DMS53 (cell line): ENCODE measurements around the gene GHRHR.

Source experiments
- DNase-seq: peaks from one replicate; lab custom pipeline; 2025; lab: John Stamatoyannopoulos, UW

GHRHR gene

GRCh38 chr7:31004393-31004792, 40.6 kb downstream of the GHRHR start:
- no peak for DNase-seq

DNA sequence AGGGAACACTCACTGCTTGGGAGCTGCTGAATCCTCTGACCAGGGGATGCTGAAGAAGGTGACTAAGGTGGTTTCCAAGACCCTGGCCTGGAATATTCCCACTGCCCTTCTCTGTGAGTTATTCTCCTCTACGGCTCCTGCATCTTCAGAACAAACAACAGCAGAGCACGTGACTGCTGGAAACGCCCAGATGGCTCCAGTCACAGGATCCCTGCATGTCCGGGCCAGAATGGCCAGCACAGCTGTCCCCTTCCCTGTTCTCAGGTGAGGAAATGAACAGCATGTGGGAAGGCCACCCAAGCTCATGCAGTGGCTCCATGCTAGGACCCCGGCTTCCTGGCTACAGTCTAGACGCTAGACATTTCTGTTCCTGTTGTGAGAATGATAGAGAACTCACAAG, 43.1 kb downstream of the GHRHR start:
- DNase-seq = peak; percentile 41

DNA sequence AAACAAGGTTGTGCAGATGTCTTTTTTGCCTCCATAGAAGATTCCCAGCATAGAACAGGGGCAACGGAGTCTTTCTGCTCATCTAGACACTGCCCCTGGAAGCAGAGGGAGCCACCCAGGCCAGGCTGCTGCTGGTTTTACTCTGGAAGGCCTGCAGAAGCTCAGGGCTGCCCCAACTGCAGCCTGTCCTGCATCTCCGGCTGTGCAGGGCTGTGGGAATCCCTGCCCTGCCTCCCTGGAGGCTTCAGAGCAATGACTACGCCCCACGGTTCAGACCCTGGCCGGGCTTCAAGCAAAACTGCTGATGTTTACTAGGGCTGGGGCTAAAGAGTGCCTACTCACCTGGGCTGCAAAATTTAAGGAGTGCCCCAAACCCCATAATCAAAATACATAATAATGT, 43.9 kb downstream of the GHRHR start:
- no peak for DNase-seq

DNA sequence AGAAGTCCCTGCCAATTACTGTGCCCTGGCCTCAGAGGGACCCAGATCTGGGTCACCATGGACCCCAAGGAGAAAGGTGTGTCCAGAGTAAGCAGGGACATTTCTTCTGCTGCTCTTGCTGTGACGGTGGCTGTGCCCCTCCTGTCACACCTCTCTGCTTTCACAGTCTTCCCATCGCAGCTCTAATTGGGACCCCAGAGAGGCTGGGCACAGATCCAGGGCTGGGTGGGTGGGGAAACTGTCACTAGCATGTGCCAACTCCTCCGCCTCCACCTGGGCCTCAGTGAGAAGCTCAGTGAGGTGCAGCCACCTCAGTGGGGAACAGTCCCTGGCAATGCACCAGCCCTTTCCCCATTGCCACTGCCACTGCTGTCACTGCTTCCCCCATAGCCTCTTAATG, 51.1 kb downstream of the GHRHR start:
- DNase-seq = no peak

DNA sequence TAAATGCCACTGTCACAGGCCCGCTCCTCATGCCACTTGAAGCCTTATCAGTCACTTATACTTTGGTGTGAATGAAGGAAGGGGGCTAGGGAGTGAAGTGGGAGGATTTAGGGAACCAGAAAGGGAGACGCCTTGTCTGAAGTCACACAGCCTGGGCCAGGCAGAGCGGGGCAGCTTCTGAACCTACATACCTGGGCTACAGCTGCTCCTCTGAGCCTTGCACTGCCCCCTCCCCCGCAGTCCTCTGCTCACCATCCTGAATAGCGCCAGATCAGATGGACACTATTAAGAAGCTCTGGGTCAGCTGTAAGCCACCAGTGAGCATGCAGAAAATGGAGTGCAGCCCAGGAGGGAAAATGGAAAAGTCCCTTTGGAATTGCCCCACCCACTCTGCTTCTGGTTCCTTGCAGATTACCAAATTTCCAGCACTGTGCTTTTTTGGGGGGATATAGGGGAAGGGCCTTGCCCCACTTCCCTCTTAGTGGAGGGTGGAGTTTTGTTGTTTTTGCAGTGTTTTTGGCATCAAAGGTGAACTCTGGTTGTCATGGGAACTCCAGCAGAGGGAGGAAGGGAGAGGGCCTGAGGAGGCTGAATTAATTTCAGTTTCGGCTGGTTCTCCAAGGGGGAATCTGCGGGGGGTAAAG, 53.4 kb downstream of the GHRHR start:
- DNase-seq = no peak

GRCh38 chr7:31017721-31018120, 54.0 kb downstream of the GHRHR start:
- no peak for DNase-seq

DNA sequence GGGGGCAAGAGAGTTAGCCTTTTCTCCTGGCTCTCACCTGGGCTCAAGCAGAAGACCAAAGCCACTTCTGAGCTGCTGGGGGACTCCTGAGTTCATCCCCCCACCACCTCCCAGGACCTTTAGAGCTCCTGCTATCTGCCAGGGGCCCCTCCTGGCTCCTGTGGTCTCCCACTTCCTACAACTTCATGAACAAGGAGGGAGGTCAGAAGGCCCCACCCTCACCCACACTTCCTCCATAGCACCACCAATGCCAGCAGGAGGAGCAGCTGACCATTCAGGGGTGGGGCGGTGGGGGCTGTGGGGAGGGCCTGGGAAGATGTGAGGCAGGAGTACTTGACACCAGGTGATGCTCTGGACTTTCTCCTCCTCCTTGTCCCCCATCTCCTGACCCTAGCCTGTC, 55.8 kb downstream of the GHRHR start:
- DNase-seq = no peak

GRCh38 chr7:31020161-31020560, 56.4 kb downstream of the GHRHR start:
- DNase-seq = no peak

GRCh38 chr7:31020652-31021051, 56.9 kb downstream of the GHRHR start:
- no peak for DNase-seq

- DNase-seq = no peak
Measured at GRCh38 chr7:31022117-31022516, 58.4 kb downstream of the GHRHR start.

DNA sequence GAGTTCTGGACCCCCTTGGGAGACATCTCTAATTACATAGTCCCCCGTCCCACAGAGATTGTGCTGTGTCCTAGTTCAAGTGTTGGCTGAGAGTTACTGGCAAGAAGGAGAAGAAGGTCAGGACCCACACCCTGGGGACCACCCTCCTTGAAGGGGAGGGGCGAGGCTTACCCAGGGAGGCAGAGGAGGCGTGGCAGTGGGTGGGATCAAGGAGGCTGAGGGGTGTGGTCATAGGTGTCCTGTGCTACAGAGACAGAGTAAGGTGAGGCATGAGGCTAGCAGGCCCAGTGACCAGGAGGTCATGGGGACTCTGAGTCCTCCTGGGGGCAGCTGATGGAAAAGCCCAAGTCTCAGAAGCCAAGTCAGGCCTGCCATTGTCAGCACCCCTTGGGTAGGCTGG, 59.0 kb downstream of the GHRHR start:
- no peak for DNase-seq

GRCh38 chr7:31023877-31024276, 60.1 kb downstream of the GHRHR start:
- DNase-seq = no peak

DNA sequence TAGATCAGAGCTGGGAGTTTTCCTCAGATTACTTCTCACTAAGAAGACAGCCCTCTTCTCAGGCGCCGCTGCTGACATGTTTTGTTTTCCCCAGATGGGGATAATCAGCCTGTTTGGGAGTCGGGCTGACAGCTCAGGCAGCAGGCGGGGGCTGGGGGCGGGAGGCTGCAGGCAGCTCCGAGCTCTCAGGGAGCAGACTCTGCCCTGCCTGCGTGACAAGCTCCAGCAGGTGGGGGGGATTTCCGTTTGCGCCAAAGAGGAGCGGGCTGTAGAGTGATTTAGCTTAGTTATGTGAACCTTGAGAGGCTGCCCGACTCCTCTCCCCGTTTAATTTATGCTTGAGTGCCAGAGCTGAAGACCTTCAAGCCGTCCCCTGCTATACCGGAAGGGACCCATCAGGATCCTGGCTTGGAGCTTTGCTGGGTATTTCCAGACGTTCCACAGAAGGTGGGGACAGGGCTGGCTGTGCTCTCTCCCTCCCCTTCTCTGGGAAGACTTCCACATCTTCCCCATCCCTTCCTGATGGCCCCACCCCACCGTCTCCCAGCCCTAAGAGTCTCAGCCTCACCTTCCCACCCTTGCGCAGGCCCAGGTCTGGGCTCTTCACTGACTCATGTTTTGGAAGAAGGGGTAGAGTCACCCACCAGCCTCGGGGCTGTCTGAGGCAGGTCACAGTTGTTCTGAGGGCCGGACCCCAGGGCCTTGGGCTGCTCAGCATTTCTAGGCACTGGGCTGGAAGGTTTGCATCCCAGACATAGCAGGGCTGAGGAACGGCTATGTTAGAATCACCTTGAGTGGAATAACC, 63.6 kb downstream of the GHRHR start:
- DNase-seq = peak; percentile 33

DNA sequence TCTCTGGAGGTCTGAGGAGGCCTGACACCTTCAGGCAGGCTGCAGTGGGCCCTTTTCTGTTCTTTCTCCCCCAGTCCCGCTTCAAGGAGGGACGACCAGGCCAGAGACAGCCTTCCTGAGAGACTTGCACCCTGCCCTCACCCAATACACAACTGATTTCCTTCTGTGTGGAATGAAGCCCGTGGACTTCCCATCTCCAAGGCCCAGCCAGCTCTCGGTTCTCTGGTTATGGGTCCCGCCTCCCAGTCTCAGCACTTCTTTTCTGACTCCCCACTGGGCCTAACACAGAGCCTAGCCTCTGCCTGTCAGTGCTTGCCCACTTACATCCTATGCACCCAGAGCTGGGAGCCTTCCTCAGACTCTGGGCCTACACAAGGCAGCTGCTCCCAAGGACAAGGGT, 64.3 kb downstream of the GHRHR start:
- DNase-seq = no peak

DNA sequence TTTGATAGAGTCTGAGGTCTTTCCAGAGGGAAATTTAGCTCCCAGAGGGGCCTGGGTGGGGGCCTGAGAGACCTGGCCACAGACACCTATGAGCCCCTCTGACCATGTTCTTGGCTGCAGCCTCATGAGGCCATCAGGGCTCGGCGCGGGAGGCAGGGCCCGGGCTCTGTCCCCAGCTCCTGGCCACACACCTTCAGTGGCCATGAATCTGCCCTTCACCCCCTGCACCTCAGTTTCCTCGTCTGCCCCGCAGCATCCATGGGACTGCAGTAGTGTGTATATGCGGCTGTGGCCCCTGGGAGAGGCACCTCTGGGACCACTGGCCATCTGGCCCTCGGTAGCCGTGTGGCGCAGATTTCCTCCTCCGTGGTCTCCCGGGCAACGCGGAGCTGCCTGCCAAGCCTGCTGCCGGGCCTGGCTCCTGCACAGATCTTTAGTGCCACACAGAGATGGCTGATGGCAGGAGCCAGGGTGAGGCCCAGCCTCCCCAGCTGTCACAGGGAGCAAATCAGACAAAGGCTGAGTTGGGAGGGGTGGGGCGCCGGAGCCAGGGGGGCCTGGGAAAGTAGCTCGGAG, 64.8 kb downstream of the GHRHR start:
- no peak for DNase-seq
